Nephron (organoid): ENCODE measurements around the gene HDGF.

Source experiments
- H3K27ac Mint-ChIP-seq, 3 experiments: 2 replicates each; pipeline ENCODE4 v1.8.0; 2020; ENCODE audit warnings: mixed read lengths in 3 of 3, mild to moderate bottlenecking in 2 of 3, moderate library complexity in 1 of 3
- H3K27me3 Mint-ChIP-seq: 2 replicates; pipeline ENCODE4 v1.8.0; 2021; ENCODE audit warnings: low read depth, mild to moderate bottlenecking, moderate library complexity, mixed read lengths
- H3K36me3 Mint-ChIP-seq: 2 replicates; pipeline ENCODE4 v1.8.0; 2020; ENCODE audit warnings: low read depth, mixed read lengths
- H3K4me1 Mint-ChIP-seq: 2 replicates; pipeline ENCODE4 v1.8.0; 2020; ENCODE audit warnings: mixed read lengths
- H3K4me3 Mint-ChIP-seq, 3 experiments: 2 replicates each; pipeline ENCODE4 v1.8.0; 2020; ENCODE audit warnings: mild to moderate bottlenecking in 3 of 3, mixed read lengths in 3 of 3, moderate library complexity in 2 of 3
- H3K9me3 Mint-ChIP-seq: 2 replicates; pipeline ENCODE4 v1.8.0; 2020; ENCODE audit warnings: mixed read lengths
- CTCF ChIP-seq, 3 experiments: fragments of 200-600 bp; sonication (generic); IDR thresholded peaks; one replicate each; pipeline ENCODE4 v1.5.0; 2021; ENCODE audit warnings: antibody characterized with exemption in 3 of 3; ENCODE audit not compliant: unreplicated experiment in 3 of 3

HDGF gene

DNA sequence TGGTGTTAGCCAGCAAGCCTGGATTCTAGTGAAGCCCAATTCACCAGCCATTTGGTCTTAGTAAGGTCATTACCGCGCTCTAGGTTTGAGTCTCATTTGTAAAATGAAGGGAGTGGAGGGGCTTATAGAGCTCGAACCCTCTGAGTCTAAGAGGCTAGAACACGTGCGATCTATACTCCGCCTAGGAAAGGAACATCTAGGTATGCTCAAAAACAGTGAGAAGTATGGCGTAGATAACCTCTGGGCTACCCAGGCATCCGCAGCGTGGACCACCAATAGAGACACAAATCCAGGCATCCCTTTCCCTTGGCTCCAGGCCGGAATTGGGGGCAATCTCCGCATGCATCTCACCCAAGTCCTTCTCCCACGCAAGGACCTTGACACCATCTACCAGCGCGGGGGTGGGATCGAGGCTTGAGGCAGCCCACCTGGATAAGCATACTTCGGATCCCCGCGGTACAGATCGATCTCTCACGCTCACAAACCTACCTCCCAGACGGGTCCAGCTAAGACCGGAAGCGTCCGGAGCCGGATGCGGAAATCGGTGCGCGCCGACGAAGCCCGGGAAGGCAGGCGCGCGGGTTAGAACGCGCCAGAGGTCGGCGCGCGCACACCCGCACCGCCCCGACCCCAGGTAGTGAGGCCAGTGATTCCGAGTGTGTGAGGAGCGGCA is 23.4 kb downstream of the HDGF start, which contains the start of gene METTL25B:
METTL25B (plus strand) TSS at position 544 of the 673 bp plus-strand sequence. CDS start 636 bp downstream, outside the sequence.
- Mint-ChIP-seq H3K9me3 (no peaks in the 10 kb centered on the region), H3K27ac (peak within 1 kb of the TSS; percentile 85 to 94 (median 91)), H3K4me1 (peaks cover 23% of the 10 kb centered on the region), H3K36me3 (peaks cover 19% of the 10 kb centered on the region), H3K27me3 (no peaks in the 10 kb centered on the region), H3K4me3 (no peak within 1 kb of the TSS)
- no peak for TF ChIP-seq CTCF (IDR thresholded peaks at IDR 0.05; ENCODE audit: unreplicated experiment in 3 of 3)

- H3K27ac Mint-ChIP-seq: peak overlapping the region; percentile 85 to 94 (median 91)
These were observed 24.0 kb downstream of the HDGF start for GRCh38 chr1:156727492-156727891.

GRCh38 chr1:156726549-156727226 is 24.8 kb downstream of the HDGF start:
- no peak overlapping the region for H3K27ac Mint-ChIP-seq
- H3K4me3 Mint-ChIP-seq: no peak overlapping the region
- H3K4me1 Mint-ChIP-seq: peaks cover 23% of the 10 kb centered on the region
- H3K27me3 Mint-ChIP-seq: no peaks in the 10 kb centered on the region
- TF ChIP-seq CTCF (IDR thresholded peaks at IDR 0.05; ENCODE audit: unreplicated experiment in 3 of 3): peak; percentile 38 to 56 (median 51)
- H3K36me3 Mint-ChIP-seq: peaks cover 21% of the 10 kb centered on the region
- no peaks in the 10 kb centered on the region for H3K9me3 Mint-ChIP-seq

More at GRCh38 chr1:156727492-156727891, 24.0 kb downstream of the HDGF start:
- Mint-ChIP-seq H3K27me3 (no peaks in the 10 kb centered on the region), H3K4me1 (peaks cover 23% of the 10 kb centered on the region), H3K9me3 (no peaks in the 10 kb centered on the region), H3K36me3 (peaks cover 21% of the 10 kb centered on the region), H3K4me3 (no peak overlapping the region)
- TF ChIP-seq CTCF (IDR thresholded peaks at IDR 0.05; ENCODE audit: unreplicated experiment in 3 of 3): no peak

- H3K9me3 Mint-ChIP-seq: no peaks in the 10 kb centered on the region
These were observed 25.7 kb downstream of the HDGF start for GRCh38 chr1:156725683-156726280.

DNA sequence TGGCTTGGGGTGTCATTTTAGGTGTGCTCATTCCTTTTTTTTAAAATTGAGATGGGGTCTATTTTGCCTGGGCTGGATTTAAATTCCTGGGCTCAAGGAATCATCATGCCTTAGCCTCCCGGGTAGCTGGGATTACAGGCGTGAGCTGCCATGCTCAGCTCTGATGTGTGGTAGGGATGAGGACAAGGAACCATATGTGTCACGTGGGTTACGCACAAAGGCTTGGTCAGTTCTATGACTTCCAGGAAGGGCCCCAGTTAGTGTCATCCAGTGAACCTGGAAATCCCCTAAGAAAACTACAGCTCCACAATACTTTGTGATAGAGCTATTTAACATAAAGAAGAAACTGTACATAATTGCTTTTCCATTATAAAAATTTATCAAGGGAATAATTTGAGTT is 29.9 kb downstream of the HDGF start:
- Mint-ChIP-seq H3K4me1 (peaks cover 5% of the 10 kb centered on the region), H3K36me3 (peaks cover 38% of the 10 kb centered on the region), H3K27ac (no peak overlapping the region), H3K4me3 (no peak overlapping the region), H3K27me3 (no peaks in the 10 kb centered on the region), H3K9me3 (no peaks in the 10 kb centered on the region)
- no peak for TF ChIP-seq CTCF (IDR thresholded peaks at IDR 0.05; ENCODE audit: unreplicated experiment in 3 of 3)

More at GRCh38 chr1:156725683-156726280, 25.7 kb downstream of the HDGF start:
- H3K4me1 Mint-ChIP-seq: peaks cover 23% of the 10 kb centered on the region
- no peak overlapping the region for H3K27ac Mint-ChIP-seq
- H3K36me3 Mint-ChIP-seq: peaks cover 24% of the 10 kb centered on the region
- no peaks in the 10 kb centered on the region for H3K27me3 Mint-ChIP-seq
- TF ChIP-seq CTCF (IDR thresholded peaks at IDR 0.05; ENCODE audit: unreplicated experiment in 3 of 3): peak; percentile 89 to 95 (median 92)
- H3K4me3 Mint-ChIP-seq: no peak overlapping the region
